Ureter (tissue), 1 donor: ENCODE data around the gene RGL3. TPM values are rescaled to one million over a fixed set of nuclear protein-coding genes. Genes with fewer than 3 reads are reported as not detected.
"Not testable (repeated sequence)": the region's sequence is repeated elsewhere in the genome, so short reads cannot be mapped to it uniquely, and the experiment has no call there.

Source experiments
- DNase-seq: peaks from one replicate; pipeline ENCODE4 v3.0.0-alpha.2; 2020; ENCODE audit warnings: low spot score
- total RNA-seq: library from RNA; stranded (reverse); gene quantifications from one replicate; pipeline ENCODE4 v1.2.4, GENCODE V29; 2023
- donor health status: DM: yes; HTN: yes; CAD: no.

Gene RGL3
- 44.2 TPM for total RNA-seq

- DNase-seq = no peak
Measured at GRCh38 chr19:11418549-11419506, at the start of gene RGL3. Gene RGL3 (minus strand): TSS chr19:11419314. CDS start chr19:11419278, 36 bp downstream.

GRCh38 chr19:11468266-11468845 is 49.2 kb upstream of the RGL3 start:
- DNase-seq = not testable (repeated sequence)

GRCh38 chr19:11465600-11465999 is 46.5 kb upstream of the RGL3 start:
- DNase-seq = no peak

GRCh38 chr19:11464333-11465265 is 45.5 kb upstream of the RGL3 start:
- no peak for DNase-seq

- no peak for DNase-seq
Measured at GRCh38 chr19:11463391-11463790, 44.3 kb upstream of the RGL3 start.

GRCh38 chr19:11461453-11461852 is 42.3 kb upstream of the RGL3 start:
- no peak for DNase-seq

GRCh38 chr19:11460207-11460606 is 41.1 kb upstream of the RGL3 start:
- no peak for DNase-seq

GRCh38 chr19:11458912-11459311 is 39.8 kb upstream of the RGL3 start:
- not testable (repeated sequence) for DNase-seq

- no peak for DNase-seq
Measured at GRCh38 chr19:11458236-11458900, 39.3 kb upstream of the RGL3 start.

GRCh38 chr19:11457831-11458230 is 38.7 kb upstream of the RGL3 start:
- no peak for DNase-seq

- no peak for DNase-seq
Measured at GRCh38 chr19:11457115-11457514, 38.0 kb upstream of the RGL3 start.

GRCh38 chr19:11456659-11457058 is 37.5 kb upstream of the RGL3 start:
- DNase-seq = no peak

- DNase-seq = not testable (repeated sequence)
Measured at GRCh38 chr19:11455233-11455554, 36.1 kb upstream of the RGL3 start.

GRCh38 chr19:11453468-11454341 is 34.6 kb upstream of the RGL3 start:
- DNase-seq = no peak

GRCh38 chr19:11452620-11453310 is 33.7 kb upstream of the RGL3 start:
- DNase-seq = no peak

- no peak for DNase-seq
Measured at GRCh38 chr19:11451871-11452619, 32.9 kb upstream of the RGL3 start.

- DNase-seq = no peak
Measured at GRCh38 chr19:11451327-11451870, 32.3 kb upstream of the RGL3 start.

GRCh38 chr19:11450570-11451326 is 31.6 kb upstream of the RGL3 start:
- no peak for DNase-seq
